Right hindlimb (tissue), 1 donor: ENCODE data around the gene FOXO6.

Experiments used
- DNase-seq: peaks from one replicate; pipeline ENCODE4 v3.0.0-alpha.2; 2018

The FOXO6 gene

DNA sequence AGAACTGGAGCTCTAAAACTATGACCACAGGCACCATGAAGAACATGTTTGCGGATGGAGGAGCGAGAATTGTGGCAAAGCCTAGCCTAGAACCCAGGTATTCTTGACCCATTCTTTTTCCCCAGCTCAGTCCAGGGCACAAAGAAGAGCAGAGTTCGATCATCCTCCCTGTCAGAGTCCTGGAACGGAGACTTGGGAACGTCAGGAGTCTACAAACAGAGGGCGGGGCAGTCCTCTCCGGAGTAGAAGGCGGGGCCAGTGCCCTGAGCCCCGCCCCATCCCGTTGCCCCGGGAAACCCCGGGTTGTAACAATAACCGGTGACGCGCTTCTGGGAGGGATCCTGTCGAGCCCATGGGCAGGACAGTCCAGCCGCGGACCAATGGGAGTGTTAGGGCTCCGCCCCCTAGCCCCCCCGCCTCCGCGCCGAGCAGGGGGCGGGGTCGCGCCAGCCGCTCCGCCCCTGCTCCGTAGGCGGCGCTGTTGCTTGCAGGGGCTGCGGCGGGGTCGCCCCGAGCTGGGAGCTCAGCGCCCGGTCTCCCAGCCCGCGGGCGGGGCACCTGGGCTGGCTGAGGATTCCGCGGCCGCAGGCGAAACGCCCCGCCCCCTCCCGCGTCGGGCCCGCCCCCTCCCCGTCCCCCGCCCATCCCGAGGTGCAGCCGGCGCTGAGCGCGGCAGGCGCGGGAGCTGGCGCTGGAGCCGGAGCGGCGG is at the start of gene FOXO6:
TSS of gene FOXO6 (plus strand) at position 649 of the 709 bp plus-strand sequence.
- peak; percentile 99 for DNase-seq

DNA sequence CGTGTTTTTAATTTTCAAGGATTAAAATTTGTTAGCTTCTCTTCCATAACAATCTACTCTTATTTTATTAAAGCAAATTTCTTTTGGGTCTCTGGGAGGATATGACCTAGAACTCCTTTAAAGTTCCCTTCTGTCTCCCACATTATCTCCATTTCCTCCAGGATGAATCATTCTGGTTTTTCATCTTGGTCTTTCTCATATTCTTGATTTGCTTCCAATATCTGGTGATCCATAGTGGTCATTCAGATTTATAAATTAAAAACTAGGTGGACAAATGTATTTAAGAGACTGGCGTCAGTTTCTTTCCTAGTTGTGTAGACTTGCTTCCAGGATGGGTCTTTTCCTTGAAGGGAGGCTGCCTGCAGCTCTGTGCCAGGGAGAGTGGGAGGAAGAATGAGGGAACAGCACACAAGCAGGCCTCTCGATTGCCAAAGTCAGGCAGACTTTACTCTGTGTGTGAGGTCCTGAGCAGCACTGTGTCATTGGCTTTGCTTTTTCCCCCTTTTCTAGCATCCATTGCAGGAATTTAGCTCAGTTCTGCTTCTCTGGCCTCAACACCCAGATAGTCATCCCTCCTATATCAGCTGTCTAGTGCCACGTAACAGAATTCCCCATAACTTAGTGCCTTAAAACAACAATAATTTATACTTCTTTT is 48.1 kb upstream of the FOXO6 start:
- no peak for DNase-seq

DNA sequence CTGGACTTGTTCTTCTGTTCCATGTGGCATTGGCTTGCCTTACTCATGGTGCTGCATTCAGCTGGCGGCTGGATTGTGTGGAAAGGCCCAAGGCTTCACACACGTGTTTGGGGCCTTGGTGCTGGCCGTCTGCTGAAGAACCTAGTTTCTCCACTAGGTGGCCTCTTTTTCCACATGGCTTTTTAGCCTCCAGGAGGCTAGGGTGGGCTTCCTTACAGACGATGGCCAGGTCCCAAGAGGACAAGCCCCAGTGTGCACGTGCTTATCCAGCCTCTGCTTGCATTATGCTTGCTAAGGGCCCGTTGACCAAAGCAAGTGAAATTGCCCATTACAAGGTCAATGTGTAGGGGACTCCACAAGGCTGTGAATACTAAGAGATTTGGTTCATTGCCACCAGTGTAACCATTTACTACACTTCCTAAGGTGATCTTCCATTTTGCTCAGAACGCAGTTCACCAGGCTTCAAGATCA is 47.5 kb upstream of the FOXO6 start:
- DNase-seq: no peak

DNA sequence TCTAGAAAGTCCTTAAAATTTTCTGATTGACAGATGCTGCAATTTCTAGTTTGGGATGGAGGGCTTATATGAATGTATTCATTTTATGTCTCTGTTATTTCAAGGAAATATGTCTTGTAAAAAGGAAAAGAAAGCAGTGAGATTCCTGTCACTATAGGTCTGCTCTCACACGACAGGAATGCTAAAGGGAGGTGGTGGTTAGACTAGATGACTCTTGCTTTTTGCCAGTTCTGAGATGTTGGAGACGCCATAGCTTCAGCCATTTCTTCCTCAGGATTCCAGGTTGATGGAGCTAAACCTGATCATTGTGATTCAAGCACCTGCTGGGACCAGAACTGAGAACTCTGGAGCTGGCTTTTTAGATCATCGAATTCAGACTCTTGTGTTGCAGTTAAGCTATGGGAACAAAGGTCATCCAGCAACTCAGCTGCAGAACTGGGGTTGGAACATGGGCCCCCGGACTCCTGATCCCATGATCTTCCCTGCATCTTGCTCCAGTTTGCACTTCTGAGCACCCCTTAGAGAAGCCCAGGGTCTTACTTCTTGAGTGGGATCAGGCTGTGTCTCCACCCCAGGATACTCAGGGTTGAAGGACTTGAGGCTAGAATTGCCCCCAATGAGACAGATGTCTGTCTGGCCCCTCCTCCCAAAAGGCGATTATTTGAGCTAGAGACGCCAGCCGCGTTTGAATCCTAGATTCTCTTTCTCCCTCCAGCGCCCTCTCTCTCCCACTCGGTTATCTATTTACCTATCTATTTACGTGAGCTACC is 46.7 kb upstream of the FOXO6 start:
- DNase-seq: no peak

DNA sequence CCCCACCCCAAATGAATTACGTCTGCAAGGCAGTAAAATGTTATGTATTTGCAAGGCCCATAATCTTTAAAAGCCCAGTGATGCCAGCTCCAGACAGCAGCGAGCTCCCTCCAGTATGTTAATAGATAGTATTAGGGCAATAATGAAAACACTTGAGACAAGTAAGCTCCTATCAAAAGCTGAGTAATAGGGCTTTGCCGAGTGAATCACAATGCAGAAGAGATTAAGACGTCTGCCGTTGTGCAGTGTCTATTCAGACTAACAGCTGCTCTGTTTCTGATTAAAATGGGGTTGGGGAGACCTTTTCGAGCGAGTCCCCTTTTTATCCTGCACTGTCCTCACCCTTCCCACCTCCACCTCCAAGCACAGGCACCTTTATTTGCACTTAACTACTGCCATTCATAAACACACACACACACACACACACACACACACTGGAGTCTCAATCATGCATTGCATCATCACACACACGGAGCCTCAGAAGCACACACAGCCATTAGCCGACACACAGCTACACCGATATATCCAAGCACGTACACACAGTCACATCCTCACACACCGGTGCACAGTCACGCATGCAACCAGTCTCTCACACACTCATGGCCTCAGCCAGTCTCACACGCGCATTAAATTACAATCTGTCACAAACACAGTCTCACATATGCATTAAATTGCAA is 46.0 kb upstream of the FOXO6 start:
- DNase-seq: no peak

DNA sequence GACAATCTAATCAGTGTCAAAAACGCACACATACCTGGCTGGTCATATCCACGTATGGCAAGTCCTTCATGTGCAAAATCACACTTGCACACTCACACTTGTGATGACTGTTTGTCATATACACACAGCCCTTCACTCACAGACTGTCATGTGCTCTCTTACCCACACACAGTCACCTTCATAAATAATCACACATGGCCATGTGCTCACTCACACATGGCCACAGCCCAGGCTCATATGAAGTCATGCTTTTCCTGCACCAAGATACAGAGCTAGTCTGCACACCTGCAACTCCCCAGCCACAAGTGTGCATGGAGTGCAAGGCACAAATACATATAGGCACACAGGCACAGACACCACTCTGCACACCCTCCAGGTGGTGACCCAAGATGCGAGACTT is 45.4 kb upstream of the FOXO6 start:
- no peak for DNase-seq

DNA sequence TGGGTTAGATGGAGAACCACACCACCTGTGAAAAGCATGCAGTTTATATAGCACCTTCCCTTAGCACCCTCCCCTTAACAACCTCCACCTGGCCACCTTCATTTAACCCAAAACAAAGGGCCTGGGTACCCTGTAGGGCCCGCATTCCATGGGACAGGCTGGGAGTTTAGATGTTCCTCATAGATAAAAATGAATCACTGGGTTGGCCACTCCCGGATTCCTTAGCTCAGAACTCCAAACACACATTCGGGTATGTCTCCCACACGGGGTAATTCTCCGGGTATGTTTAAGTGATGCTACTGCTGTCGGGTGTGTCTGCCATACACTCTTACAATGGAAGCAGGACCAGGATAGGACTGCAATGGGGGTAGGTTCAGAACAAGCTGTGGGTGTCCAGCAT is 43.9 kb upstream of the FOXO6 start:
- DNase-seq: no peak

DNA sequence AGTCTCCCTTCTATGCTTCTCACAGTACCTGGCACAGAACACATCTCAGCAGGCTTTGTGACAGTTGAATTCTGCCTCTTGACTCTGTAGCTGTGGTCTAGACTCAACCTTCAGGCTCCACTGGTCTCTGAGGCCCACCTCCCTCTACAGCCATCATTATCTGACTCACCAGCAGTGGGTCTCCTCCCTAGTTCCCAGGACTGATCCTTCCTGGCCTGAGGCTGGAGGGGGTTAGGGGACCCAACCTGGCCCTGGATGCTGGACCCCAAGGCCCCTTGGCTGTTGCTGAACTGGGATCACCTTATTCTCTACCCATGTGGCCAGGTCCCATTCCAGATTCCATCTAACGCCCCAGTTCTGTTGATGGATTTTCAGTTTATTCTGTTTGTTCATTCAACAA is 43.1 kb upstream of the FOXO6 start:
- DNase-seq: no peak

DNA sequence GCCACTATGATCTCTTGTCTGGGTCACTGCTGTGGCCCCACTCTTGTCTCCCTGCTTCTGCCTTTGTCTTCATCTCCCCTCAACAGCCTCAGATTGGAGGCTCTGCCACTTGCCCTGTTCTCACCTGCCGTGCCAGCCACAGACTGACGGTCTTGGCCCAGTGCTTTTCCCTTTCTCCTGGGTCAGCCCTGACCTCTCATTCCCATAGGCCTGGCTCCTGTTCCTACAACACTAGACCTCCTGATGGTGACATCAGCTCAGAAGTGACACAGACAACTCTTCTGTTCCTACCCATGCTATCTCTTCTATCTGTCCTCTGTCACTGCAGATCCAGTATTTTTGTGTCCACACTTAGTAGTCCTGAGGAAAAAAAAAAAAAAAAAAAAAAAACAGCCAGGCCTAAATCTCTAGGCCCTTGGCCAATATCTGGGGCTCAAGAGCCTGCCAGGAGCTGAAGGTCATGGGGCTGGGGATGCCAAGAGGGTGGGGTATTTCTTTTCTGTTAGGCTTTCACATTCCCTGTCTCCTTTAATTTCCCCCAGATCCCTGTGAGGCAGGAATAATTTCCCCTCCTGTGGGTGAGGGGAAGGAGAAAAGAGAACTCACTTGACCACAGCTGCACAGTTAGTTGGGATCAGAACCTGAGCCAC is 42.0 kb upstream of the FOXO6 start:
- no peak for DNase-seq

DNA sequence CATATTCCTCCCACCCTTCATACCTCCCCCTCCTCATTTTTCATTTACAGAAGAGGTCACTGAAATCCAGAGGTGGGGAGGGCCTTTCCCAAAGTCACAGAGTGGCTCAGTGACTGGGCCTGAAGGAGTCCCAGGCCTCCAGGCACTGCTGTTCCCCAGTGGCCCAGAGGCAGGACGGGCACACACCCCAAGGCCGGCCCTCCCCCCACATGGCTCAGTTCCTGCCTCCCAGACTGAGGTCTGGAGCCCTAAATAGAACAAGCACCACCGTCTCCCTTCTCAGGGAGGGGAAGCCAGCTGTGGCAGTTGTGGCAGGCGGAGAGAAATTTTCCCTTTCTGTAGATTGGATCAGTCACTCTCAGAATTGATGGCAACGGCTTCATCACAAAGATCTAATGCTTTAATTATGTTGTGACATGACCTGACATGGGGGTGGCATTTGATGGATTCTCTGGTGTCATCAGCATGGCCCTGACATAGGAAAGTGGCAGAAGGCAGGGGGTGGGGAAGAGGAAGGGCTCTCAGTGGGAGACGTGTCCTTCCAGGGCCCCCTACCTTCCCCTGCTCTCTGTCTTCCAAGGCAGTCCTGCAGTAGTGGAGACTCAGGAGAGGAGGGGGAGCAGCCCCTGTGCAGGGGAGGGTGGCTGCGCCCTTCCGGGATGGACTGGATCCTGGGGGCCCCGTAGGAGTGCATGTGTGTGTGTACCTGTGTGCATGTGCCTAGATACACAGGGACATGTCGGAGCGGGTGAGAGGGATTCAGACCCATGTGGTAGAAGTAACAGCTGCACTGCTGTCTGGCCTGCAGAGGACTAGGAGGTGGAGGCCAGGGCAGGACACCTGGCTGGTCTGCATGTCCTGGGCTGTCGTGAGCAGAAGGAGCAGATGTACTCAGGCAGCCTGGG is 41.2 kb upstream of the FOXO6 start:
- no peak for DNase-seq

DNA sequence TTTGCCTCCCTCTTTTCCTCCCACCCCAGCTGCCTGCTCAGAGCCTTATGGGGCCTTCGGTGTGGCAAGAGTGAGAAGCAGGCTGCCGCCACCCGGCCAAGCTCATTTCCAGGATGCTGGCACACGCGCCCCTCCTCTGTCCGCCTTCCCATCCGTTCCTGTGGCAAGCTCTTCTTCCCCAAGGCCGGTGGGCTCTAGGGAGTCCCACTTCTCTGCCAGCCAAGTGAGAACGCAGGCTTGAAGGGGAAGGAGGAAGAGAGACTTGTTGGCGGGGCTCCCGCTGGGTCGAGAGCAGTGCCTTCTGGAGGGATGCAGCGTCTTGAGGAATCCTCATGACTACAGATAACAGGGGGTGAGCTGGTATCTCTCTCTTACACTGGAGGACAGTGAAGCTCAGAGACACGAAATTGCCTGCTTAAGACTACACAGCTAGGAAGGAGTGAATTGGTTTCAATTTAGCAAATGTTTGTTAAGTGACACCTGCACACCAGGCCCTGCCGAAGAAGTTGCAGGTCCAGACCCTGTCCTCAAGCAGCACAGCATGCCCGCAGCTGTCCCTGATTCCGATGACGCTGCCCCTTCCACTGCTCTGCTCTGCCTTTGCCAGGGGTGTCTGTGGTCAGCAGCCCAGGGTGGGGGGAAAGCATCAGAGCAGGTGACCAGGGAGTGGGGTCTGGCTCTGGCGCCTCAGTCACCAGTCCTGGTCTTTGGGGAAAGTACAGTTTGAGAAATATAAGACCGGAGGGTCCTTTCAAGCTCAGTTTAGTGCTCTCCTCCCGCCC is 40.1 kb upstream of the FOXO6 start:
- no peak for DNase-seq

DNA sequence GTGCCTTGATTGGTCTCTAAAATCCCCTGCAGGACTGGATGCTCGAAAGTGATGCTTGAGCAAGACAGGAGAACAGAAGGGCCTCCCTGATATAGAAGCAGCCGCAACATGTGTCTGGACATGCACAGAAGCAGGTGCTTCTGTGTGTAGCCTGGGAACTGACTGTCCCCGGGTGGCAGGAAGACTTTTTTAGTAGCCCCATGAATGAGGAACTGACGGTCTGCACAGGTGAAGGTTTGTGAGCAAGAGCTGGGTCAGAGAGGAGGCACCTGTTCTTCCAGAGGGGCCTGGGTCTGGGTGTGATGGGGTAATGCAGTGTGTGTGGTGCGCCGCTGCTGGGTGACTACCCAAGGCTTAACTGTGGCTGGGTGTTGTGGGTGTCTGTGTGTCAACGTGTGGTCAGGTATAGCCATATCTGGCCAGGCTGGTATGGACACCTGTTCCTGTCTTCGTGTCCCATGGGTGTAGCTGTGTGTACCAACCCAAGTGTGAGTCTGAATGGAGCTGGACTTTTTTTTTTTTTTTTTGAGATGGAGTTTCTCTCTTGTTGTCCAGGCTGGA is 39.1 kb upstream of the FOXO6 start:
- no peak for DNase-seq

DNA sequence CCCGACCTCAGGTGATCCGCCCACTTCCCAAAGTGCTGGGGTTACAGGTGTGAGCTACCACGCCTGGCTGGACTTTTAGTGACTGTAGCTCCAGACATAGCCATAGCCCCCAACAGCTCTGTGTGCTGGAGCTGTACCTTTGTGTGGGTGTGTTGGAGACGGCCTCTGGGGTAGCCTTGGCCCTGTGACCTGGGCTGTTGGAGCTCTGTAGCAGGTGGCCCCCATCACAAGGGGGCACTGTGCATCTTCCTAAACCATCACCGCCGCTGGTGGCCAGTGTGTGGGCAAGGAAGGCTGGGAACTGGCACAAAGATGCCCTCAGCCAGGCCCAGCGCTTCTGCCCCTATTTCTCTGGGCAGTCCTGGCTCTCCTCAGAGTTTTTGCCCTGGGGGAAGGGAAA is 38.4 kb upstream of the FOXO6 start:
- DNase-seq: no peak

DNA sequence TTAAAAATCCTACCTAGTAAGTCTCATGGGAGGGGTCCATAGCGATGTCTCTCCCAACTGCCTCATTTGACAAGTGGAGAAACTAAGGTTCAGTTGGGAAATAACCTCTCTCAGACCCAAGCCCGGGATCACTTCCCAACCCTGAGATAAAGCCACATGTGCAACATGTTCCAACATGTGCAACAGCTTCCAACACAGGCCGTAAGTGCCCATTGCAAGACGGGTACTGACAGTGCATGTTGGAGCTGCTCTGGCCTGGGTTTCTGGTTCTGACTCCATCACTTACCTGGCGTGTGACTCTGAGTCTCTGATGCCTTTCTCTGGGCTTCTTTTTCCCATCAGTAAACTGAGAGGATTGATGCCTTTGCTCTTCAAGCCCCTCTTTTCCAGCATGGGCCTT is 38.0 kb upstream of the FOXO6 start:
- DNase-seq: no peak

DNA sequence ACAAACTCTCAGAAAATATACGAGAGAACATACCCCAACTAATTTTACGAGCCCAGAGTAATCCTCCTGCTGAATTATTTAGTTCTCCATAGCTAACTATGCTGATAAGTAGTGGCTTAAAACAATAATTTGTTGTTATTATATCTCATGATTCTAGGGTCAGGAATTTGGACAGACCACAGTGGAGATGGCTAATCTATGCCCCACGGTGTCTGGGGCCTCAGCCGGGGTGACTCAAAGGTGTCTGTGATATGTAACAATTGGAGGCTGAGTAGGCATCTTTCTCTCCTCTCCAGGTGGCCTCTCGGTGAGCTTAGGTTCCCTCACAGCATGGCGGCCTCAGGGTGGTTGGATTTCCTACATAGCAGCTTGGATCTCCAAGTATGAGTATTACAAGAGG is 35.4 kb upstream of the FOXO6 start:
- no peak for DNase-seq

DNA sequence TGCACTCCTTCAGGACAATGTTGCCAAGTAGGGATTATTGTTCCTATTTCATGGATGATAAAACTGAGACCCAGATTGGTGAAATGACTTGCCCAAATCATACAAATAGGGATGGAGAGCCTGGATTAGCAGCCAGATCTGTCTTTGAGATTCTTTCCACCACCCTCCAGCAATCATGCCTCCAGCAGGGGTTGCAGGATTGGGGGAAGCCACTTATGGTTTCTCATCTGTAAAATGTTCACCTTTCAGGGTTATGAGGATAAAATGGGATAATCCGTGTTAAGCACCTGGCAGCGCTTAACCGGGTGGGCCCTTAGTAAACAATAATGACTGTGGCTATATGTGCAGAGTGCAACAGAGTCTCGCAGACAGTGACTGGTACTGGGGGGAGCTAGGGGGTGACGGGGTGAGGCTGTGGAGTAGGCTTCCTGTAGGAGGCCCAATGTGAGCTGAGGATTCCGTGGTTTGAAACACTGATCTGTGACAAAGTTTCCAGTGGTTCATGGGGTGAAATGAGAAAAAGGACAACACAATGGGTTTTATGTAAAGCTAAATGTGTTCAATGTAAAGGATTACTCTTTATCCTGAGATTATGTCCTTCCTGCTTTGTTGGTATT is 33.7 kb upstream of the FOXO6 start:
- DNase-seq: no peak

DNA sequence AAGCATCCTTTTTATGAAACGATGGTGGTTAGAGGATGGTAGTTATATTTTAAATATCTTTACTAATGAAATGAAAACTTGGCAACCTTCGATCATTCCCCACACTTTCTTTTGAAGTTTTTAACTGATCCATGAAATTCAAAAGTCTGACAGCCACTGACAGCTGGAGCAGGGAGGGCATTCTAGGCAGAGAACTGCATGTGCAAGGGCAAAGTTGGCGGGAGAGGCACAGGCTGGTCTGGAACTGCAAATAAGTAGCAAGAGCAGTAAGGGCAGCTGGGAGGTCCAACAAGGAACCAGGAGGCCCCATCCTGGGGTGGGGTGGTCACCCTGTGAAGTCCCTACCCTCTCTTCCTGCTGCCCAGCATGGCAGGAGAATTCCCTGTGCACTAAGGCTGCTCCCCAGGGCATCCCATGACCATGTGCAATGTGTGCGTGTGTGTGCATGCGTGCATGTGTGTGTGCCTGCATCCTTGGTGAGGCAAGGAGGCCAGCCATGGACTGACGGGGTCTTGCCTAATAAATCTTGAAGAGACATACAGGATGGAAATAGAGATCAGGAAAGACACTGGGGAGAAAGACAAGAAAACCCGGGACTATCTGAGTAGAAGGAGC is 33.1 kb upstream of the FOXO6 start:
- DNase-seq: no peak

DNA sequence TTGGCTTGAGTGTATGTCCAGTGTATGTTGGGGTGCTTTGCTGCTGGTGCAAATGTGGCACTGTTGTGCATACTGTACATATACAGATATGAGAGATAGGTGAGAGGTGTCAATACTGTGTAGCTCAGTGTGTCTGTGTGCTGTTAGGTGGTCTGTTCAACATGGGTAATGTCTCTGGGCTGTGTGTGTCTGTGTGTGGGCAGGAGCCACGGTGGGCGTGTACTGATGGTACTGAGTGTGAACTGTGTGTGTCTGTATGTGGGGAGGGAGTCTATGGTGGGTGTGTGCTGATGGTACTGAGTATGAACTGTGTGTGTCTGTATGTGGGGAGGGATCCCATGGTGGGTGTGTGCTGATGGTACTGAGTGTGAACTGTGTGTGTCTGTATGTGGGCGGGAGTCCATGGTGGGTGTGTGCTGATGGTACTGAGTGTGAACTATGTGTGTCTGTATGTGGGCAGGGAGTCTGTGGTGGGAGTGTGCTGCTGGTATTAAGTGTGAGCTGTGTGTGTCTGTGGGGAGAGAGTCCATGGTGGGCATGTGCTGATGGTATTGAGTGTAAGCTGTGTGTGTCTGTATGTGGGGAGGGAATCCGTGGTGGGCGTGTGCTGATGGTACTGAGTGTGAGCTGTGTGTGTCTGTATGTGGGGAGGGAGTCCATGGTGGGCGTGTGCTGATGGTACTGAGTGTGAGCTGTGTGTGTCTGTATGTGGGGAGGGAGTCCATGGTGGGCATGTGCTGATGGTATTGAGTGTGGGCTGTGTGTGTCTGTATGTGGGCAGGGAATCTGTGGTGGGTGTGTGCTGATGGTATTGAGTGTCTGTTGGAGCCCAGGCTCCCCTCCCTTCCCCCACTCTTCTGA is 32.2 kb upstream of the FOXO6 start:
- no peak for DNase-seq
